Measurements from ENCODE around the gene DOCK11. TPM values are rescaled to one million over a fixed set of nuclear protein-coding genes. Genes with fewer than 3 reads are reported as not detected.
"Not testable (repeated sequence)": the region's sequence is repeated elsewhere in the genome, so short reads cannot be mapped to it uniquely, and the experiment has no call there.

The DOCK11 gene
- total RNA-seq, 1 experiment from 2014 or later = 2.1 TPM

DNA sequence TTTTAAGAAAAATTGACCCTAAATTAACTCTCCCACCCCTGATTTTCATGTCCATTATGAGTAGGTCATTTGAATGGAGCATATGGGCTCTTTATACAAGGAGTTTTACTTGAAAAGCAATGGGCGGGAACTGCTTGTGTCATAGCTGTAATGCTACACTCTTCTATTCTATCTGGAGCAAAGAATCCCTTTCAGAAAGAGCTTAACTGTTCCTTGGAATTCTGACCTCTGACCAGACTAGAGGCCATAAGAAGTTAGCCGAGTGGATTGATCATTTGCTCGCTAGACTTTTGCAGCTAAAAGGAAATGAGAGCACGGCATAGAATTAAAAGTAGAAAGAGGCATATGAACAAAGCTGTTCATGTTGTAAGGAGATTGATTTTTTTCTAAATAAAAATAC lies 79.1 kb downstream of the DOCK11 start:
- no peak for DNase-seq (ENCODE audit: low spot score)
- no peaks in the 10 kb centered on the region for H3K36me3 ChIP-seq (ENCODE audit: insufficient read depth, low read length, poor library complexity, severe bottlenecking)
- intact Hi-C loops (cut with micrococcal nuclease; ENCODE audit: unreplicated experiment) = no loop called here
- no peak overlapping the region for H3K27ac ChIP-seq (ENCODE audit: low read depth, low read length, poor library complexity, severe bottlenecking)
- ChIA-PET POLR2A (ENCODE audit: low non-redundant PET) (no interaction called here), CTCF (no interaction called here)
- TF ChIP-seq CTCF (conservative IDR thresholded peaks at IDR 0.05; ENCODE audit: low read depth, low read length) (no peak), EZH2 (IDR thresholded peaks at IDR 0.05; ENCODE audit: borderline replicate concordance, low read depth, low read length, poor library complexity, severe bottlenecking) (no peak)
- no peak overlapping the region for H3K4me3 ChIP-seq (ENCODE audit: low read depth, low read length, poor library complexity, severe bottlenecking)
- H3K4me1 ChIP-seq (ENCODE audit: insufficient read depth, low read length, poor library complexity, severe bottlenecking) = no peaks in the 10 kb centered on the region
- no peaks in the 10 kb centered on the region for H3K27me3 ChIP-seq (replicated peaks; ENCODE audit: insufficient read depth, low read depth, low read length, poor library complexity)
- BruUV-seq (replicated peaks) = no TSS peak
- H3K9me3 ChIP-seq (ENCODE audit: low read depth, low read length, poor library complexity, severe bottlenecking) = no peaks in the 10 kb centered on the region

GRCh38 chrX:118577041-118577440 lies 81.4 kb downstream of the DOCK11 start:
- Histone ChIP-seq H3K9me3 (ENCODE audit: low read depth, low read length, poor library complexity, severe bottlenecking) (no peaks in the 10 kb centered on the region), H3K4me1 (ENCODE audit: insufficient read depth, low read length, poor library complexity, severe bottlenecking) (no peaks in the 10 kb centered on the region), H3K36me3 (ENCODE audit: insufficient read depth, low read length, poor library complexity, severe bottlenecking) (no peaks in the 10 kb centered on the region), H3K27me3 (replicated peaks; ENCODE audit: insufficient read depth, low read depth, low read length, poor library complexity) (no peaks in the 10 kb centered on the region), H3K27ac (ENCODE audit: low read depth, low read length, poor library complexity, severe bottlenecking) (no peak overlapping the region), H3K4me3 (ENCODE audit: low read depth, low read length, poor library complexity, severe bottlenecking) (no peak overlapping the region)
- ChIA-PET CTCF (no interaction called here), POLR2A (ENCODE audit: low non-redundant PET) (no interaction called here)
- intact Hi-C loops (cut with micrococcal nuclease; ENCODE audit: unreplicated experiment) = no loop called here
- TF ChIP-seq EZH2 (IDR thresholded peaks at IDR 0.05; ENCODE audit: borderline replicate concordance, low read depth, low read length, poor library complexity, severe bottlenecking) (no peak), CTCF (conservative IDR thresholded peaks at IDR 0.05; ENCODE audit: low read depth, low read length) (no peak)
- no TSS peak for BruUV-seq (replicated peaks)
- DNase-seq (ENCODE audit: low spot score) = no peak

GRCh38 chrX:118579417-118579816 lies 83.8 kb downstream of the DOCK11 start:
- no peaks in the 10 kb centered on the region for H3K27me3 ChIP-seq (replicated peaks; ENCODE audit: insufficient read depth, low read depth, low read length, poor library complexity)
- H3K9me3 ChIP-seq (ENCODE audit: low read depth, low read length, poor library complexity, severe bottlenecking) = no peaks in the 10 kb centered on the region
- intact Hi-C loops (cut with micrococcal nuclease; ENCODE audit: unreplicated experiment) = no loop called here
- DNase-seq (ENCODE audit: low spot score) = no peak
- no peaks in the 10 kb centered on the region for H3K4me1 ChIP-seq (ENCODE audit: insufficient read depth, low read length, poor library complexity, severe bottlenecking)
- H3K36me3 ChIP-seq (ENCODE audit: insufficient read depth, low read length, poor library complexity, severe bottlenecking) = no peaks in the 10 kb centered on the region
- ChIA-PET CTCF (no interaction called here), POLR2A (ENCODE audit: low non-redundant PET) (no interaction called here)
- TF ChIP-seq CTCF (conservative IDR thresholded peaks at IDR 0.05; ENCODE audit: low read depth, low read length) = no peak
- TF ChIP-seq EZH2 (IDR thresholded peaks at IDR 0.05; ENCODE audit: borderline replicate concordance, low read depth, low read length, poor library complexity, severe bottlenecking) = no peak
- H3K27ac ChIP-seq (ENCODE audit: low read depth, low read length, poor library complexity, severe bottlenecking) = no peak overlapping the region
- BruUV-seq (replicated peaks) = no TSS peak
- H3K4me3 ChIP-seq (ENCODE audit: low read depth, low read length, poor library complexity, severe bottlenecking) = no peak overlapping the region

- BruUV-seq (replicated peaks); H3K4me3 ChIP-seq (ENCODE audit: low read depth, low read length, poor library complexity, severe bottlenecking); CTCF ChIA-PET; POLR2A ChIA-PET (ENCODE audit: low non-redundant PET); H3K36me3 ChIP-seq (ENCODE audit: insufficient read depth, low read length, poor library complexity, severe bottlenecking); DNase-seq (ENCODE audit: low spot score); H3K9me3 ChIP-seq (ENCODE audit: low read depth, low read length, poor library complexity, severe bottlenecking); intact Hi-C loops (cut with micrococcal nuclease; ENCODE audit: unreplicated experiment); H3K27me3 ChIP-seq (replicated peaks; ENCODE audit: insufficient read depth, low read depth, low read length, poor library complexity); H3K4me1 ChIP-seq (ENCODE audit: insufficient read depth, low read length, poor library complexity, severe bottlenecking); H3K27ac ChIP-seq (ENCODE audit: low read depth, low read length, poor library complexity, severe bottlenecking): not testable (repeated sequence)
Measured at GRCh38 chrX:118582926-118583325, 87.3 kb downstream of the DOCK11 start.
